ENCODE results near the gene CATSPERZ. TPM values are rescaled to one million over a fixed set of nuclear protein-coding genes. Genes with fewer than 3 reads are reported as not detected.

CATSPERZ gene, protein sequence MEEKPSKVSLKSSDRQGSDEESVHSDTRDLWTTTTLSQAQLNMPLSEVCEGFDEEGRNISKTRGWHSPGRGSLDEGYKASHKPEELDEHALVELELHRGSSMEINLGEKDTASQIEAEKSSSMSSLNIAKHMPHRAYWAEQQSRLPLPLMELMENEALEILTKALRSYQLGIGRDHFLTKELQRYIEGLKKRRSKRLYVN
- not detected for polyA plus RNA-seq (2013, experiment 1 of 4)
- polyA plus RNA-seq (2013, experiment 2 of 4), result not detected
- polyA plus RNA-seq (2013, experiment 3 of 4), result 0.75 TPM
- polyA plus RNA-seq (2013, experiment 4 of 4), result not detected

DNA sequence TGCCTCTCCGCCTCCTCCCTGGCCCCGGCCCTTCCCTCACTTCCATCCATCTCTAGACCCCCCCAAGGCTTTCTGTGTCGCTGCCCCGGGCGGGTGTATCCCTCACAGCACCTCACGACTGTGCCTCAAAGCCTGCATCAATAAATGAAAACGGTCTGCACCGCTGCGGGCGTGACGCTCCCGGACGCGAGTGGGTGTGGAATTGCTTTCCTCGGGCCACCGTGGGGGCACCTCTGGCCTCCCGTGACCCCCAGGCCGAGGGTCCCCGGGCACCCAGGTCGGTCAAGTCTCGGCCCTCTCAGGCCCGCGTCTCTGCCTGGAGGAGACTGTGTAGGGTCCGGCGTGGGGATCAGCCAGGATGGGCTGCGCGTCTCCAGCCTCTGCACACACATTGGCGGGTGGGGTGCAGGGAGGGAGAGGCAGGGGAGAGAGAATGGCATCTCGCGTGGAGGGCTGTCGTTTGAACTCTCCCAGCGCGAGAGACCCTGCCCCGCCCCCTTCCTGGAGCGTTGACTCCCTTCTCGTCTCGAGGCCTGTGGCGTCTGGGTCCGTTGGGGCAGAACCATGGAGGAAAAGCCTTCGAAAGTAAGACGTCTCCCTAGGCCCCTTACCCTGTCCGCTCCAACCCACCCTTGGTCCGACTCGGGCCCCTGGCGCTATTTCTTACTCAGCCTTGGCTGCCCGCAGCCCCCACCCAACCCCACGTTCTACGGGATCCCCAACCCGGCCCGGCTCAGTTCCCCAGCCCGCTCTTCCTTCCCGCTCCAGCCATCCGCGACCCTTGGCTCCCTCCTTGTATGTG is at the start of gene CATSPERZ:
CATSPERZ (plus strand) TSS at position 512 of the 802 bp plus-strand sequence; CDS start at position 565, 53 bp downstream.
- Histone ChIP-seq H3K4me1 (ENCODE audit: control insufficient read depth, insufficient read depth, low read length) (peaks cover 14% of the 10 kb centered on the region), H3K36me3 (ENCODE audit: control insufficient read depth, insufficient read depth, low read length) (no peaks in the 10 kb centered on the region), H3K4me3 (ENCODE audit: insufficient read depth, low read depth, low read length) (peak within 1 kb of the TSS; percentile 20), H3K9me3 (ENCODE audit: control insufficient read depth, low read length) (no peaks in the 10 kb centered on the region), H3K27ac (ENCODE audit: insufficient read depth, low read depth, low read length, poor library complexity, severe bottlenecking) (peak within 1 kb of the TSS; percentile 58), H3K27me3 (ENCODE audit: control insufficient read depth, insufficient read depth, low read length, poor library complexity, severe bottlenecking) (peaks cover 85% of the 10 kb centered on the region)
- 13% methylated on average over 54 of the region's 54 CpGs for WGBS, 2 experiments

GRCh38 chr11:64250415-64251015 is 49.6 kb upstream of the CATSPERZ start:
- peak overlapping the region; percentile 70 for H3K4me3 ChIP-seq (ENCODE audit: insufficient read depth, low read depth, low read length)

DNA sequence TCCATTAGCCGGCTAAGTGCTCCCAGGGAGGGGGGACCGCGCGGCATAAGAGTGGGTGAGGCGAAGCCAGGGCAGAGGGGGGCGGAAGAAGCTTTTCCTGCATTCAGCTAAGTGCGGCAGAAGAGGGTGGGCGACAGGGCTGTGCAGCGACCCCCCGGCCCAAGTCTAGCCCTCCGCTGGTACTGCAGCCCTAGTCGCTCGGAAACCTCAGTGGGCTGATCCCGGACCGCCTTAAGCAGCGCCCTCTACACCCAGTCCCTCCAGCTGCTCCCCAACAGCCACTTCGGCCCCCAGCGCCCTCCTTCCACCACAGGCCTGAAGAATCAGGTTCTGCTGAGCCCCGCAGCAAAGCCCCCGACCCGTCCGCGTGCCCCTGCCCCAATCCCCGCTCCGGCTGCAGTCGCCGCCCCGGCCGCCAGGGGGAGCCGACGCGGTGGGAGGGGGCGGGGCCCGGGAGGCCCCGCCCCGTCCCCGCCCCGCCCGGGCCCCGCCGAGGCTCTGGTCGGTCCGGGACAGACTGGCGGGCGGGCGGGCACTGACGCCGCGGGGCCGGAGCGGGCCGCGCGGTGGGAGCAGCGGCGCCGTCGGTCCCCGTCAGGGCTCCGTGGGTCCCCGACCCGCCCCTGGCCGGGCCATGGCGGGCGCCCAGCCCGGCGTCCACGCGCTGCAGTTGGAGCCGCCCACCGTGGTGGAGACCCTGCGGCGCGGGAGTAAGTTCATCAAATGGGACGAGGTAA is 49.0 kb upstream of the CATSPERZ start, which contains the start of gene PLCB3:
PLCB3 (plus strand) TSS at position 515 of the 737 bp plus-strand sequence; CDS start at position 635, 120 bp downstream.
- no peaks in the 10 kb centered on the region for H3K36me3 ChIP-seq (ENCODE audit: control insufficient read depth, insufficient read depth, low read length)
- H3K27me3 ChIP-seq (ENCODE audit: control insufficient read depth, insufficient read depth, low read length, poor library complexity, severe bottlenecking), result peaks cover 10% of the 10 kb centered on the region
- 1% methylated on average over 75 of the region's 75 CpGs for WGBS, 2 experiments
- H3K27ac ChIP-seq (ENCODE audit: insufficient read depth, low read depth, low read length, poor library complexity, severe bottlenecking), result no peak within 1 kb of the TSS
- H3K4me1 ChIP-seq (ENCODE audit: control insufficient read depth, insufficient read depth, low read length), result peaks cover 15% of the 10 kb centered on the region
- H3K9me3 ChIP-seq (ENCODE audit: control insufficient read depth, low read length), result no peaks in the 10 kb centered on the region
- H3K4me3 ChIP-seq (ENCODE audit: insufficient read depth, low read depth, low read length), result peak within 1 kb of the TSS; percentile 70

More at GRCh38 chr11:64250415-64251015, 49.6 kb upstream of the CATSPERZ start:
- Histone ChIP-seq H3K27me3 (ENCODE audit: control insufficient read depth, insufficient read depth, low read length, poor library complexity, severe bottlenecking) (peaks cover 10% of the 10 kb centered on the region), H3K36me3 (ENCODE audit: control insufficient read depth, insufficient read depth, low read length) (no peaks in the 10 kb centered on the region), H3K27ac (ENCODE audit: insufficient read depth, low read depth, low read length, poor library complexity, severe bottlenecking) (no peak overlapping the region), H3K4me1 (ENCODE audit: control insufficient read depth, insufficient read depth, low read length) (peaks cover 20% of the 10 kb centered on the region), H3K9me3 (ENCODE audit: control insufficient read depth, low read length) (no peaks in the 10 kb centered on the region)
- WGBS, 2 experiments, result 3 to 4% methylated on average over 13 of the region's 13 CpGs

- H3K9me3 ChIP-seq (ENCODE audit: control insufficient read depth, low read length), result no peaks in the 10 kb centered on the region
- no peaks in the 10 kb centered on the region for H3K36me3 ChIP-seq (ENCODE audit: control insufficient read depth, insufficient read depth, low read length)
- H3K27ac ChIP-seq (ENCODE audit: insufficient read depth, low read depth, low read length, poor library complexity, severe bottlenecking), result no peak overlapping the region
These were observed 48.5 kb upstream of the CATSPERZ start for GRCh38 chr11:64251753-64252002.

GRCh38 chr11:64252003-64252872 is 47.9 kb upstream of the CATSPERZ start:
- 5 to 7% methylated on average over 23 of the region's 23 CpGs for WGBS, 2 experiments
- no peaks in the 10 kb centered on the region for H3K36me3 ChIP-seq (ENCODE audit: control insufficient read depth, insufficient read depth, low read length)
- H3K9me3 ChIP-seq (ENCODE audit: control insufficient read depth, low read length), result no peaks in the 10 kb centered on the region
- H3K27ac ChIP-seq (ENCODE audit: insufficient read depth, low read depth, low read length, poor library complexity, severe bottlenecking), result no peak overlapping the region
- H3K4me1 ChIP-seq (ENCODE audit: control insufficient read depth, insufficient read depth, low read length), result peaks cover 15% of the 10 kb centered on the region
- peaks cover 10% of the 10 kb centered on the region for H3K27me3 ChIP-seq (ENCODE audit: control insufficient read depth, insufficient read depth, low read length, poor library complexity, severe bottlenecking)
- H3K4me3 ChIP-seq (ENCODE audit: insufficient read depth, low read depth, low read length), result peak overlapping the region; percentile 70

More at GRCh38 chr11:64251753-64252002, 48.5 kb upstream of the CATSPERZ start:
- H3K4me3 ChIP-seq (ENCODE audit: insufficient read depth, low read depth, low read length), result peak overlapping the region; percentile 70
- H3K27me3 ChIP-seq (ENCODE audit: control insufficient read depth, insufficient read depth, low read length, poor library complexity, severe bottlenecking), result peaks cover 10% of the 10 kb centered on the region
- WGBS, 2 experiments, result 0 to 1% methylated on average over 18 of the region's 18 CpGs
- H3K4me1 ChIP-seq (ENCODE audit: control insufficient read depth, insufficient read depth, low read length), result peaks cover 15% of the 10 kb centered on the region

DNA sequence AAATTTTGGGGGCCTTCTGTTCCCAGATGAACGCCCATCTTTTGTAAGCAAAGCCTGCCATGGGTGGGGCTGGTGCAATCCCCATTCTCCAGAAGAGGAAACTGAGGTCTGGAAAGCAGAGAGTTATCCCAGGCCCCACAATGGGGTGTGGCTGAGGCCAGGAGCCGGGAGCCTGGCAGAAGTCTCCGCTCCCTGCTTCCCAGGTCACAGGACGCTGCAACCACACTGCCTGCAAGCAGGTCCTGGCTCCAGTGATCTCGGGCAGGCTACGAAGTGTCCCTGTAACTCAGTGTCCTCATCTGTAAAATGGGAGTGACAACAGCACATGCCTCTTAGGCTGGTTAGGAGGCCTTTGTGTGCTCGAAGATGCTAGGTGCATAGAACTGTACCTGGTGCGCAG is 47.1 kb upstream of the CATSPERZ start:
- no peak overlapping the region for H3K27ac ChIP-seq (ENCODE audit: insufficient read depth, low read depth, low read length, poor library complexity, severe bottlenecking)
- H3K9me3 ChIP-seq (ENCODE audit: control insufficient read depth, low read length), result no peaks in the 10 kb centered on the region
- WGBS, 2 experiments, result 77 to 81% methylated on average over 8 of the region's 8 CpGs
- H3K27me3 ChIP-seq (ENCODE audit: control insufficient read depth, insufficient read depth, low read length, poor library complexity, severe bottlenecking), result peaks cover 5% of the 10 kb centered on the region
- H3K4me1 ChIP-seq (ENCODE audit: control insufficient read depth, insufficient read depth, low read length), result peaks cover 10% of the 10 kb centered on the region
- peak overlapping the region; percentile 70 for H3K4me3 ChIP-seq (ENCODE audit: insufficient read depth, low read depth, low read length)
- H3K36me3 ChIP-seq (ENCODE audit: control insufficient read depth, insufficient read depth, low read length), result no peaks in the 10 kb centered on the region

DNA sequence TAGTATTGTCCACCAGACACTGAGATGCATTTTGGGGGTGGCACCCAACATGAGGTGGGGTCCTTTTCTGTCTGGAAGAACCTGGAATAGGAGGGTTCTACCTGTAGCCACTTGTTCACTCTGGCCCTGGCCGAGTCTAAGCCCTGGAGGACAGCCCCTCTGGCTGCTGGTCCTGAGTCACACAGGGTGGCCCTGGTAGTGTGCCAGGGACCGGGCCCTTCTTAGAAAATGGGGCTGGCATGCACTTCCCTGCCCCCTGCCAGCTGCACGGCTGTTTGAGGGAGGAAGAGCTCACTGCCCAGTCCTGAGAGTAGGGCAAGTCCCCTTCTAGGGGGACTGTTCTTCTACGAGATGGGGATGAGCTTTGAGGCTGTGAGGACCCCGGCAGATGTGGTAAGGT is 46.7 kb upstream of the CATSPERZ start:
- no peaks in the 10 kb centered on the region for H3K9me3 ChIP-seq (ENCODE audit: control insufficient read depth, low read length)
- WGBS, 2 experiments, result 86 to 90% methylated on average over 5 of the region's 5 CpGs

DNA sequence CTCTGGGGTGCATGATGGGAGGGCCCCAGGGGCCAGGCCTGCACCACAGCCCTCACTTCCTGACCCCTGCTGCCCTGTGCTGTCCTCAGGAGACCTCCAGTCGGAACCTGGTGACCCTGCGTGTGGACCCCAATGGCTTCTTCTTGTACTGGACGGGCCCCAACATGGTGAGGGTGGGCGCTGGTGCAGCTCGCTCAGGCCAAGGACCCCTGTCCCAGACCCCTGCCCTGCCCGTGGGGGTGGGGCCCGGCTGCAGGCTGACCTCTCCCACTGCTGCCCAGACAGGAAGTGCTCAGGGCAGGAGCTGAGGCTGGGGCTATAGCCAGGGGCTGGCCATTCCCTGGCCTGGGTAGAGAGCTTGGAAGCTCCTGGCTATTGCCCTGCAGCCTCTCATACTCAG is 45.8 kb upstream of the CATSPERZ start:
- WGBS, 2 experiments, result 91 to 93% methylated on average over 7 of the region's 7 CpGs
- Histone ChIP-seq H3K4me1 (ENCODE audit: control insufficient read depth, insufficient read depth, low read length) (peaks cover 9% of the 10 kb centered on the region), H3K27ac (ENCODE audit: insufficient read depth, low read depth, low read length, poor library complexity, severe bottlenecking) (no peak overlapping the region), H3K4me3 (ENCODE audit: insufficient read depth, low read depth, low read length) (no peak overlapping the region), H3K27me3 (ENCODE audit: control insufficient read depth, insufficient read depth, low read length, poor library complexity, severe bottlenecking) (peaks cover 3% of the 10 kb centered on the region), H3K9me3 (ENCODE audit: control insufficient read depth, low read length) (no peaks in the 10 kb centered on the region), H3K36me3 (ENCODE audit: control insufficient read depth, insufficient read depth, low read length) (peaks cover 11% of the 10 kb centered on the region)

More for the DNA sequence above, 46.7 kb upstream of the CATSPERZ start:
- peaks cover 3% of the 10 kb centered on the region for H3K36me3 ChIP-seq (ENCODE audit: control insufficient read depth, insufficient read depth, low read length)
- peaks cover 9% of the 10 kb centered on the region for H3K4me1 ChIP-seq (ENCODE audit: control insufficient read depth, insufficient read depth, low read length)
- no peak overlapping the region for H3K4me3 ChIP-seq (ENCODE audit: insufficient read depth, low read depth, low read length)
- H3K27me3 ChIP-seq (ENCODE audit: control insufficient read depth, insufficient read depth, low read length, poor library complexity, severe bottlenecking), result peaks cover 3% of the 10 kb centered on the region
- H3K27ac ChIP-seq (ENCODE audit: insufficient read depth, low read depth, low read length, poor library complexity, severe bottlenecking), result no peak overlapping the region
